ENCODE data around the gene CPSF4.
A peak's percentile ranks its signal among the peaks of the same experiment; 100 is the strongest.

GRCh38 chr7:99504603-99505323 lies 66.0 kb downstream of the CPSF4 start, which contains the start of gene ZKSCAN5:
- TF ChIP-seq EZH2 (IDR thresholded peaks at IDR 0.05) (no peak), POLR2AphosphoS5 (IDR thresholded peaks at IDR 0.05; ENCODE audit: borderline replicate concordance, low read depth, low read length) (peak; percentile 65; the same call in 1 of the 2 replicates), FOXP2 (optimal IDR thresholded peaks at IDR 0.05; ENCODE audit: control extremely low read depth, extremely low read length, insufficient read depth) (no peak)

Measured in SK-N-MC (cell line).